T-cell (primary cell): ENCODE data around the gene FAM171A2. TPM values are rescaled to one million over a fixed set of nuclear protein-coding genes. Genes with fewer than 3 reads are reported as not detected.
"Not testable (repeated sequence)": the region's sequence is repeated elsewhere in the genome, so short reads cannot be mapped to it uniquely, and the experiment has no call there.

Experiments used
- ATAC-seq, 4 experiments: fragments of 200-7000 bp in 3 of 4; fragments of 150-1000 bp in 1 of 4; cut with Tn5 transposase; replicated peaks in 1 of 4; 1 replicate in 3 of 4; 2 replicates in 1 of 4; pipeline ENCODE4 v1.10.0; 2021; ENCODE audit warnings: moderate library complexity in 3 of 4, mild to moderate bottlenecking in 2 of 4, moderate number of reproducible peaks in 1 of 4
- CTCF ChIA-PET, 2 donors: fragments of 300-600 bp; sonication (Branson Sonifier 250); formaldehyde crosslinking; loops; one replicate each; lab custom pipeline; 2022; ENCODE audit warnings: antibody characterized with exemption in 2 of 2; lab: Charles Lee
- POLR2A ChIA-PET, 2 donors: fragments of 300-600 bp; sonication (Branson Sonifier 250); formaldehyde crosslinking; loops; one replicate each; lab custom pipeline; 2022; ENCODE audit warnings: antibody characterized with exemption in 2 of 2; lab: Charles Lee
- DNase-seq, 35 experiments: peaks; one replicate each; pipeline versions ENCODE4 v3.0.0 to v3.0.0-alpha.2; 2013 to 2023
- H3K27ac ChIP-seq: one replicate; pipeline ENCODE4 v1.5.1; 2013; ENCODE audit warnings: low read length
- H3K27me3 ChIP-seq, 2 experiments: replicated peaks in 1 of 2; 1 replicate in 1 of 2; 2 replicates in 1 of 2; pipeline versions ENCODE4 v1.6.1 to v1.7.0; 2013; ENCODE audit warnings: low read length in 1 of 2, mixed read lengths in 1 of 2; ENCODE audit not compliant: control insufficient read depth in 2 of 2, insufficient read depth in 2 of 2; ENCODE audit errors: extremely low read depth in 1 of 2
- H3K36me3 ChIP-seq, 2 donors: 1 replicate in 1 of 2; 2 replicates in 1 of 2; pipeline versions ENCODE4 v1.6.1 to v1.7.0; 2013; ENCODE audit warnings: low read length in 1 of 2; ENCODE audit not compliant: control insufficient read depth in 2 of 2, insufficient read depth in 1 of 2; ENCODE audit errors: extremely low read depth in 1 of 2
- H3K4me1 ChIP-seq, 2 experiments: 1 replicate in 1 of 2; 2 replicates in 1 of 2; pipeline versions ENCODE4 v1.6.1 to v1.7.0; 2013; ENCODE audit warnings: low read length in 2 of 2, mixed read lengths in 1 of 2; ENCODE audit not compliant: insufficient read depth in 2 of 2, control insufficient read depth in 1 of 2; ENCODE audit errors: extremely low read depth in 1 of 2
- H3K4me3 ChIP-seq, 2 donors: 1 replicate in 1 of 2; 2 replicates in 1 of 2; pipeline versions ENCODE4 v1.5.1 to v1.7.0; 2013; ENCODE audit warnings: mild to moderate bottlenecking in 2 of 2, low read length in 1 of 2, moderate library complexity in 1 of 2; ENCODE audit not compliant: control insufficient read depth in 1 of 2; ENCODE audit errors: extremely low read depth in 1 of 2
- H3K9me3 ChIP-seq: 2 replicates; pipeline ENCODE4 v1.7.0; 2013
- H3K27ac Mint-ChIP-seq, 2 donors: one replicate each; pipeline ENCODE4 v1.8.0; 2020 to 2021; ENCODE audit warnings: mild to moderate bottlenecking in 2 of 2, mixed read lengths in 2 of 2
- H3K27me3 Mint-ChIP-seq, 2 donors: one replicate each; pipeline ENCODE4 v1.8.0; 2021 to 2022; ENCODE audit warnings: mixed read lengths in 2 of 2
- H3K36me3 Mint-ChIP-seq: one replicate; pipeline ENCODE4 v1.8.0; 2021; ENCODE audit warnings: mixed read lengths
- H3K4me1 Mint-ChIP-seq, 3 donors: one replicate each; pipeline ENCODE4 v1.8.0; 2020 to 2022; ENCODE audit warnings: mixed read lengths in 3 of 3, mild to moderate bottlenecking in 1 of 3
- H3K4me3 Mint-ChIP-seq, 3 donors: one replicate each; pipeline ENCODE4 v1.8.0; 2020 to 2022; ENCODE audit warnings: mild to moderate bottlenecking in 3 of 3, mixed read lengths in 3 of 3, moderate library complexity in 3 of 3
- H3K9me3 Mint-ChIP-seq, 3 donors: one replicate each; pipeline ENCODE4 v1.8.0; 2020 to 2022; ENCODE audit warnings: mixed read lengths in 3 of 3
- WGBS: methylation state at CpG from one replicate; pipeline ENCODE4 v1.1.5; 2013; ENCODE audit warnings: missing lambda C conversion rate; ENCODE audit not compliant: insufficient coverage; 5-methylcytosine and 5-hydroxymethylcytosine counted together
- total RNA-seq, 35 experiments: library from RNA in 6 of 35; stranded (reverse) in 6 of 35; fragments of 120-200 nt in 1 of 35; gene quantifications; one replicate each; pipeline versions ENCODE4 v1.2.1 to v1.2.4 and lab custom pipeline; 2013 to 2026

Gene FAM171A2
- total RNA-seq, 5 donors from 2014 or later (not counting 1 experiment from before 2014, with no cell fraction given): 0.18 to 1.5 (median 0.89) TPM

DNA sequence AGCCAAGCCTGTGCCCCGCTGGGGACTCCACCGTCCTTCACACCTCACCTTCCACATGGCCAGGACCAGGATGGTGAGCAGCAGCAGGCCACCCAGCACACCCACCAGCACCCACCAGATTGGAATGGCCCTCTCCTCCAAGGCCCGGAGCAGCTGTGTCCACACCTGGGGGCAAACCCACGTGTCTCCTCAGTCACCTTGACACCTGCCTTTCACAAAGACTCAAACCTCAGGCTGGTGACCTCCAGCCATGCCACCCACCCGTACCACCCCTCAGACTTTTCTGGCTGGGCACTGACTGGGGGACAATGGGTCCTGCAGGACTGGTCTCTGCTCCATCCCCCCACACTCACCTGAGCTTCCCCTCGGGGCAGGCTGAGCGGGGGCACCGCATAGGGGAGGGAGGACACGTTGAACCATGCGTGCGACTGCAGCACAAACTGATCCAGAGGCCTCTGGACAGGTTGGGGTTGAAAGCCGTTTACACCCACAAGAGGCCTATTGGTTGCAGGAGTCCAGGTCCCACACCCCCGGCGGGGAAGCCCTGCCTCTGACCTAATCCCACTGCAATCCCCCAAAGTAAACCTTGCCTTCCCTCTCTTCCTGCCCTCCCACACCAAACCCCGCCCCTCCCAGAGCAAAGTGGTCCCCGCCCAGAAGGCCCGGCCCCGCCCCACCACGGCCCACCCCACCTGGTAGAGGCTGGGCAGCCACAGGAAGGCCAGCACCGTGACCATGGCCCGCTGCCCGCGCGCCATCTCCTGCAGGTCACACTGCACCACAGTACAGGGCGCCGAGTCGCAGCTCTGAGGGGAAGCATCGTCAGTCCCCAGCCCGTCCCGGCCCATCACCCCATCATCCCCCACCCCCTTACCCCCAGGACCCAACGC lies 10.9 kb upstream of the FAM171A2 start:
- ATAC-seq (peak in 1 of 4 experiments; percentile 9), DNase-seq (no peak)
- Mint-ChIP-seq H3K9me3 (no peaks in the 10 kb centered on the region), H3K4me3 (no peak overlapping the region), H3K27ac (no peak overlapping the region), H3K36me3 (no peaks in the 10 kb centered on the region), H3K27me3 (peaks cover 12 to 30% of the 10 kb centered on the region in 2 donors), H3K4me1 (peaks cover 2 to 4% (median 3%) of the 10 kb centered on the region in 3 donors)
- no peaks in the 10 kb centered on the region for H3K9me3 ChIP-seq
- ChIA-PET CTCF (no interaction called here), POLR2A (no interaction called here)
- H3K27ac ChIP-seq: no peak overlapping the region
- H3K4me1 ChIP-seq: peaks cover 0 to 10% of the 10 kb centered on the region in 2 experiments
- H3K4me3 ChIP-seq: no peak overlapping the region
- H3K27me3 ChIP-seq: peaks cover 0 to 48% of the 10 kb centered on the region in 2 experiments
- H3K36me3 ChIP-seq: no peaks in the 10 kb centered on the region
- WGBS: 45% methylated on average over 18 of the region's 31 CpGs

DNA sequence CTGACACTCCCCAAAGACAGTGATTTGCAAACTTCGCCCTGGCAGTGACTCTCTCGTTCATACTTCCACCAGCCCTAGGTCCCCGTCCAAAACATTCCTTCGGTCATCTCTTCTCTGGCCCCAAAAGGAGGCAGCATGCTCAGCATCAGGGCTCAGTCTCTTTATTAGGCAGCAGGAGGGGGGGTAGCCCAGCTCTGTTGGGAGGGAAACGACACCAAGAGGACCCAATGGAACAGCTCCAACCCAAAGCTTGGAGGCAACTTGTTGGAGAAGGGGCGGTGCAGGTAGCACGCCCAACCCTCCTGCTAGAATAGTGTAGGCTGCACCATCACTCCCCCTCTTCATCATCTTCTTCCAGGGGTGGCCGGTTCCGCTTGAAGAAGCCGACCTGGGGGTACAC lies 8.4 kb upstream of the FAM171A2 start:
- ChIA-PET CTCF (interaction anchor here in 1 of 2 donors (0.6 kb wide), 1 partner anchor 1210 kb away, joined by 3 read pairs; no protein-coding TSS in a partner anchor), POLR2A (no interaction called here)
- H3K9me3 ChIP-seq: no peaks in the 10 kb centered on the region
- H3K27ac Mint-ChIP-seq: no peak overlapping the region
- H3K27me3 ChIP-seq: peaks cover 0 to 53% of the 10 kb centered on the region in 2 experiments
- H3K4me3 Mint-ChIP-seq: no peak overlapping the region
- WGBS: 61% methylated on average over 3 of the region's 10 CpGs
- H3K27me3 Mint-ChIP-seq: peaks cover 23 to 42% of the 10 kb centered on the region in 2 donors
- DNase-seq (no peak), ATAC-seq (no peak)
- no peaks in the 10 kb centered on the region for H3K9me3 Mint-ChIP-seq
- no peaks in the 10 kb centered on the region for H3K36me3 ChIP-seq
- H3K4me3 ChIP-seq: no peak overlapping the region
- peaks cover 0 to 10% of the 10 kb centered on the region in 2 experiments for H3K4me1 ChIP-seq
- H3K36me3 Mint-ChIP-seq: no peaks in the 10 kb centered on the region
- H3K27ac ChIP-seq: no peak overlapping the region
- peaks cover 4 to 7% (median 6%) of the 10 kb centered on the region in 3 donors for H3K4me1 Mint-ChIP-seq

DNA sequence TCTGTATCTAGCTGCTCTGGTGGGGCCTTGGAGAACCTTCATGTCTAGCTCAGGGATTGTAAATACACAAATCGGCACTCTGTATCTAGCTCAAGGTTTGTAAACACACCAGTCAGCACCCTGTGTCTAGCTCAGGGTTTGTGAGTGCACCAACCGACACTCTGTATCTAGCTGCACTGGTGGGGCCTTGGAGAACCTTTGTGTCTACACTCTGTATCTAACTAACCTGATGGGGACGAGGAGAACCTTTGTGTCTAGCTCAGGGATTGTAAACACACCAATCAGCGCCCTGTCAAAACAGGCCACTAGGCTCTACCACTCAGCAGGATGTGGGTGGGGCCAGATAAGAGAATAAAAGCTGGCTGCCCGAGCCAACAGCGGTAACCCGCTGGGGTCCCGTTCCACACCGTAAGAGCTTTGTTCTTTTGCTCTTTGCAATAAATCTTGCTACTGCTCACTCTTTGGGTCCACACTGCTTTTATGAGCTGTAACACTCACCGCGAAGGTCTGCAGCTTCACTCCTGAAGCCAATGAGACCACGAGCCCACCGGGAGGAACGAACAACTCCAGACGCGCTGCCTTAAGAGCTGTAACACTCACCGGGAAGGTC lies 5.9 kb upstream of the FAM171A2 start:
- H3K4me3 ChIP-seq, ATAC-seq, H3K9me3 ChIP-seq, H3K27ac Mint-ChIP-seq, H3K27ac ChIP-seq, H3K4me1 Mint-ChIP-seq, H3K36me3 ChIP-seq, CTCF ChIA-PET, H3K4me1 ChIP-seq, H3K36me3 Mint-ChIP-seq, H3K9me3 Mint-ChIP-seq: not testable (repeated sequence)
- DNase-seq: peak in 1 of 35 experiments; percentile 21
- peak overlapping the region; percentile 11 to 51 (median 48) for H3K4me3 Mint-ChIP-seq
- H3K27me3 ChIP-seq: peaks cover 3 to 45% of the 10 kb centered on the region in 2 experiments
- 88% methylated on average over 1 of the region's 17 CpGs for WGBS
- peaks cover 38 to 52% of the 10 kb centered on the region in 2 donors for H3K27me3 Mint-ChIP-seq
- POLR2A ChIA-PET: interaction anchor here in 1 of 2 donors (0.5 kb wide), 1 partner anchor 133 kb away, joined by 6 read pairs; no protein-coding TSS in a partner anchor

DNA sequence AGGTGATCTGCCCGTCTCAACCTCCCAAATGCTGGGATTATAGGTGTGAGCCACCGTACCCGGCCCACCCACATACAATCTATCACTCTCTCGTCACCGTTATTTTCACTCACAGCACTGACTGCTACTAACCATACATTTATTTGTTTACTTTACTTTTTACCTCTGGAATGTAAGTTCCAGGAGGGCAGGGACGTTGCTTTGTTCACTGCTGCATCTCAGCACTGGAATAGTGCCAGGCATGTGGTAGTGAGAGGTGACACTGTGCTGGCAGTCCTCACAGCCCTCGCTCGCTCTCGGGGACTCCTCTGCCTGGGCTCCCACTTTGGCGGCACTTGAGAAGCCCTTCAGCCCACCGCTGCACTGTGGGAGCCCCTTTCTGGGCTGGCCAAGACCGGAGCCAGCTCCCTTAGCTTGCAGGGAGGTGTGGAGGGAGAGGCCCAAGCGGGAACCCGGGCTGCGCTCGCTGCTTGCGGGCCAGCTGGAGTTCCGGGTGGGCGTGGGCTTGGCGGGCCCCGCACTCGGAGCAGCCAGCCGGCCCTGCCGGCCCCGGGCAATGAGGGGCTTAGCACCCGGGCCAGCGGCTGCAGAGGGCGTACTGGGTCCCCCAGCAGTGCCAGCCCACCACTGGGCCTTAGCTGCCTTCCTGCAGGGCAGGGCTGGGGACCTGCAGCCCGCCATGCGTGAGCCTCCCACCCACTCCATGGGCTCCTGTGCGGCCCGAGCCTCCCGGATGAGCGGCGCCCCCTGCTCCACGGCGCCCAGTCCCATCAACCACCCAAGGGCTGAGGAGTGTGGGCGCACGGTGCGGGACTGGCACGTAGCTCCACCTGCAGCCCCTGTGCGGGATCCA lies 5.0 kb upstream of the FAM171A2 start:
- H3K27ac ChIP-seq, H3K4me3 Mint-ChIP-seq, POLR2A ChIA-PET, H3K27ac Mint-ChIP-seq, CTCF ChIA-PET, H3K4me3 ChIP-seq, ATAC-seq, H3K4me1 Mint-ChIP-seq, H3K4me1 ChIP-seq, H3K36me3 ChIP-seq, H3K9me3 Mint-ChIP-seq, H3K36me3 Mint-ChIP-seq, DNase-seq, H3K9me3 ChIP-seq: not testable (repeated sequence)
- WGBS: 93% methylated on average over 20 of the region's 42 CpGs
- H3K27me3 ChIP-seq: peaks cover 3 to 42% of the 10 kb centered on the region in 2 experiments
- peaks cover 38 to 46% of the 10 kb centered on the region in 2 donors for H3K27me3 Mint-ChIP-seq

DNA sequence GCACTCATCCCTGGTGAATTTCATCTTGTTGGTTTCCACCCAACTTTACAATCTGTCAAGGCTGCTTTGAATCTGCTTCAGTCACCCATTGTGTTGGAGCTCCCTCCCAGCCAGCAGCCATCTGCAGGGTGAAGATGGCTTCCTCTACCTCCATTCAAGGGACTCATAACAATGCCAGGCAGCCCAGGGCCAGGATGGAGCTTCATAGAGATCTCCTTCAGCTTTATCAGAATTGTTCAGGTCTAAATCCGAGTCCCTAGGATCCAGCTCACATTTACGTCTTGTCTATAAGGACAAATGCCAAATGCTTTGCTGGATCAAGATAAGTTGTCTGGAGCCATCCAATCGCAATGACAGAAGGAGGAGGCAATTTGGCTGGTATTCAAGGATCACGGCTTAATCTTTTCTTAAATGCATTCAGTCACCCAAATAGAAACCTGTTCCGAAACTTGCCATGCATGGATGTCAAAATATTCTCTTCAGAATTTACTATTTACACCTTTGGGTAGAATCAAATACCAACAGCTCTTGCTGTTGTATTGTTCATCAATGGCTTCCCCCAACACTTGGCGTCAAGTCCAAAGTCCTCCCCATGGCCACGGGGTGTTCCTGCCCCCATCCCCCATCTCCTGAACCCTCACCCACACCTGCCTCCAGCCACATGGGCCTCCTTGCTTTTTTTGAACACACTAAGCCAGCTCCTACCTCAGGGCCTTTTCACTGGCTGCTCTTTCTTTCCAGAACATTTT lies 3.8 kb upstream of the FAM171A2 start:
- Mint-ChIP-seq H3K27ac (no peak overlapping the region), H3K36me3 (no peaks in the 10 kb centered on the region), H3K4me3 (no peak overlapping the region), H3K9me3 (no peaks in the 10 kb centered on the region), H3K4me1 (peaks cover 6 to 8% (median 7%) of the 10 kb centered on the region in 3 donors), H3K27me3 (peaks cover 38 to 45% of the 10 kb centered on the region in 2 donors)
- WGBS: 82% methylated on average over 5 of the region's 7 CpGs
- ChIA-PET CTCF (interaction anchor here (0.5 to 0.7 kb wide), 3 partner anchors 59 to 423 kb away, joined by 3 to 7 read pairs (median 3); no protein-coding TSS in a partner anchor), POLR2A (interaction anchor here in 1 of 2 donors (0.6 kb wide), 2 partner anchors 75 to 140 kb away, joined by 3 to 9 read pairs; no protein-coding TSS in a partner anchor)
- no peak overlapping the region for H3K4me3 ChIP-seq
- H3K36me3 ChIP-seq: no peaks in the 10 kb centered on the region
- no peak for DNase-seq
- peaks cover 3 to 50% of the 10 kb centered on the region in 2 experiments for H3K27me3 ChIP-seq
- peaks cover 0 to 13% of the 10 kb centered on the region in 2 experiments for H3K4me1 ChIP-seq
- no peaks in the 10 kb centered on the region for H3K9me3 ChIP-seq
- no peak for ATAC-seq
- no peak overlapping the region for H3K27ac ChIP-seq
